IMR-90 (cell line): ENCODE measurements around the gene PROM2.

Experiments
- CHD1 ChIP-seq: IDR thresholded peaks from 2 replicates; pipeline ENCODE4 v1.6.1; 2012; ENCODE audit warnings: low read depth, low read length, improper control_type of control experiment
- MAFK ChIP-seq: IDR thresholded peaks from 2 replicates; pipeline ENCODE4 v1.6.1; 2012; ENCODE audit warnings: low read depth, low read length, improper control_type of control experiment
- POLR2A ChIP-seq: IDR thresholded peaks from 2 replicates; pipeline ENCODE4 v1.6.1; 2012; ENCODE audit warnings: mild to moderate bottlenecking, low read depth, low read length
- RAD21 ChIP-seq: IDR thresholded peaks from 2 replicates; pipeline ENCODE4 v1.6.1; 2012; ENCODE audit warnings: low read length, improper control_type of control experiment
- RFX5 ChIP-seq: IDR thresholded peaks from 2 replicates; pipeline ENCODE4 v1.8.0; 2012; ENCODE audit warnings: low read depth, mild to moderate bottlenecking, low read length, moderate library complexity
- SMC3 ChIP-seq: fragments of 150-350 bp; IDR thresholded peaks from 2 replicates; pipeline ENCODE4 v1.6.1; 2016; ENCODE audit warnings: low read depth, mild to moderate bottlenecking, antibody characterized with exemption, low read length, moderate library complexity
- TF ChIP-seq, protein P1 (sequence below): fragments of 150-350 bp; IDR thresholded peaks from 2 replicates; pipeline ENCODE4 v1.6.1; 2017; ENCODE audit warnings: mild to moderate bottlenecking, antibody characterized with exemption, low read length, low read depth
- TF ChIP-seq, protein P2 (sequence below): conservative IDR thresholded peaks from 2 replicates; pipeline ENCODE4 v1.5.1; 2012; ENCODE audit warnings: mild to moderate bottlenecking, low read depth, low read length, improper control_type of control experiment

DNA sequence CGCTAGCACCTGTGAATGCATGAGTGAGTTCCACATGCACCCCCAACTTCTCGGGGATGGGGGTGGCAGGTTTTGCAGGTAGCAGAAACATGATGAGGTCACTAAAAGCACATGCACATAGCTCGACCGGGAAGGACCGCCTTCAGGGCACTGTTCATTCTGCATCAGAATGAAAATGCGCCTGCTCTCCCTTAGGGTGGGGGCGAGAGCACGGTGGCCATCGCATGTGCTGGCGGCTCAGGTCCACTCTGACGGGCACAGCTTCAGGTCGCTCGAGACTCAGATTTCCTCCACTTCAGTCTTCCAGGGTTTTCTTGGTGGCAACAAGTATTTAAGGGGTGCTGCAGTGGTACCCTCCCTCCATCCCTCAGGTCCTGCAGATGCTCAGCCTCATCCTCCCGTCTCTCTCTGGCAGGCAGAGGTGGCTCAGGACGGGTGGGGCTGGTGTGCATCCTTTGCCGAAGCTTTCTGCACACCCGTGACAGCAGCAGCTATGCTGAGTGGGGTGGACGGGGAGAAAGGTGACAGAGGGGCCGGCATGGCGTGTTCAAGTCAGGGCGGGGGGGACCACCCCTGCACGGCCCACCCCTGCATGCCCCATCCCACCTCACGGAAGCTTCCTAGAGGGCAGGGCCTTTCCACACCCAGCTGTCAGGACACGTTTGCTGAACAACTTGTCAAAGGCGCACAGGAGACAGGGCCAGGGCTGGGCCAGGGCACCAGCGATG lies 37.7 kb downstream of the PROM2 start:
- TF ChIP-seq, protein P1, sequence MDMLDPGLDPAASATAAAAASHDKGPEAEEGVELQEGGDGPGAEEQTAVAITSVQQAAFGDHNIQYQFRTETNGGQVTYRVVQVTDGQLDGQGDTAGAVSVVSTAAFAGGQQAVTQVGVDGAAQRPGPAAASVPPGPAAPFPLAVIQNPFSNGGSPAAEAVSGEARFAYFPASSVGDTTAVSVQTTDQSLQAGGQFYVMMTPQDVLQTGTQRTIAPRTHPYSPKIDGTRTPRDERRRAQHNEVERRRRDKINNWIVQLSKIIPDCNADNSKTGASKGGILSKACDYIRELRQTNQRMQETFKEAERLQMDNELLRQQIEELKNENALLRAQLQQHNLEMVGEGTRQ: no peak
- TF ChIP-seq POLR2A: no peak
- TF ChIP-seq, protein P2, sequence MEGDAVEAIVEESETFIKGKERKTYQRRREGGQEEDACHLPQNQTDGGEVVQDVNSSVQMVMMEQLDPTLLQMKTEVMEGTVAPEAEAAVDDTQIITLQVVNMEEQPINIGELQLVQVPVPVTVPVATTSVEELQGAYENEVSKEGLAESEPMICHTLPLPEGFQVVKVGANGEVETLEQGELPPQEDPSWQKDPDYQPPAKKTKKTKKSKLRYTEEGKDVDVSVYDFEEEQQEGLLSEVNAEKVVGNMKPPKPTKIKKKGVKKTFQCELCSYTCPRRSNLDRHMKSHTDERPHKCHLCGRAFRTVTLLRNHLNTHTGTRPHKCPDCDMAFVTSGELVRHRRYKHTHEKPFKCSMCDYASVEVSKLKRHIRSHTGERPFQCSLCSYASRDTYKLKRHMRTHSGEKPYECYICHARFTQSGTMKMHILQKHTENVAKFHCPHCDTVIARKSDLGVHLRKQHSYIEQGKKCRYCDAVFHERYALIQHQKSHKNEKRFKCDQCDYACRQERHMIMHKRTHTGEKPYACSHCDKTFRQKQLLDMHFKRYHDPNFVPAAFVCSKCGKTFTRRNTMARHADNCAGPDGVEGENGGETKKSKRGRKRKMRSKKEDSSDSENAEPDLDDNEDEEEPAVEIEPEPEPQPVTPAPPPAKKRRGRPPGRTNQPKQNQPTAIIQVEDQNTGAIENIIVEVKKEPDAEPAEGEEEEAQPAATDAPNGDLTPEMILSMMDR: no peak
- no peak for TF ChIP-seq RFX5
- TF ChIP-seq SMC3: no peak
- no peak for TF ChIP-seq RAD21
- no peak for TF ChIP-seq MAFK
- no peak for TF ChIP-seq CHD1
